Measurements from ENCODE around the gene SELENOO. TPM values are rescaled to one million over a fixed set of nuclear protein-coding genes. Genes with fewer than 3 reads are reported as not detected.

SELENOO gene
- total and polyA plus RNA-seq, 3 experiments from 2014 or later: 6.1 to 25.9 (median 22.3) TPM

- ChIA-PET CTCF (interaction anchor here (0.6 kb wide), 1 partner anchor 237 kb away, joined by 3 read pairs; no protein-coding TSS in a partner anchor), POLR2A (no interaction called here)
- H3K27ac Mint-ChIP-seq: no peak overlapping the region
- Histone ChIP-seq H3K4me3 (ENCODE audit: low read length) (no peak overlapping the region), H3K27ac (ENCODE audit: low read depth, low read length) (no peak overlapping the region), H3K4me1 (ENCODE audit: insufficient read depth, low read length) (no peaks in the 10 kb centered on the region), H3K36me3 (ENCODE audit: insufficient read depth, low read length) (no peaks in the 10 kb centered on the region), H3K9me3 (ENCODE audit: low read length) (no peaks in the 10 kb centered on the region), H3K27me3 (ENCODE audit: insufficient read depth, low read length, poor library complexity, severe bottlenecking) (no peaks in the 10 kb centered on the region)
- H3K4me3 Mint-ChIP-seq: peak overlapping the region in 1 of 7 donors; percentile 36
- peaks cover 8 to 11% of the 10 kb centered on the region in 2 donors for H3K27me3 Mint-ChIP-seq
- H3K4me1 Mint-ChIP-seq: peaks cover 0 to 5% (median 0%) of the 10 kb centered on the region in 3 donors
- H3K9me3 Mint-ChIP-seq: no peaks in the 10 kb centered on the region
- DNase-seq: peak in 1 of 5 donors; percentile 44
- no peaks in the 10 kb centered on the region for H3K36me3 Mint-ChIP-seq
Observed at GRCh38 chr22:50176850-50177536, 23.8 kb upstream of the SELENOO start.

- H3K27me3 ChIP-seq (ENCODE audit: insufficient read depth, low read length, poor library complexity, severe bottlenecking): no peaks in the 10 kb centered on the region
- ChIA-PET POLR2A (no interaction called here), CTCF (no interaction called here)
- Mint-ChIP-seq H3K27ac (peak overlapping the region in 1 of 8 donors; percentile 90), H3K4me1 (peaks cover 0 to 5% (median 0%) of the 10 kb centered on the region in 3 donors), H3K27me3 (peaks cover 4 to 5% of the 10 kb centered on the region in 2 donors), H3K4me3 (no peak overlapping the region), H3K36me3 (no peaks in the 10 kb centered on the region), H3K9me3 (no peaks in the 10 kb centered on the region)
- H3K27ac ChIP-seq (ENCODE audit: low read depth, low read length): no peak overlapping the region
- H3K4me1 ChIP-seq (ENCODE audit: insufficient read depth, low read length): no peaks in the 10 kb centered on the region
- no peaks in the 10 kb centered on the region for H3K36me3 ChIP-seq (ENCODE audit: insufficient read depth, low read length)
- no peak overlapping the region for H3K4me3 ChIP-seq (ENCODE audit: low read length)
- peak in 1 of 5 donors; percentile 44 for DNase-seq
- no peaks in the 10 kb centered on the region for H3K9me3 ChIP-seq (ENCODE audit: low read length)
Observed at GRCh38 chr22:50177537-50178470, 23.0 kb upstream of the SELENOO start.

GRCh38 chr22:50178471-50178864, 22.3 kb upstream of the SELENOO start:
- ChIA-PET POLR2A (no interaction called here), CTCF (no interaction called here)
- Histone ChIP-seq H3K27me3 (ENCODE audit: insufficient read depth, low read length, poor library complexity, severe bottlenecking) (no peaks in the 10 kb centered on the region), H3K9me3 (ENCODE audit: low read length) (no peaks in the 10 kb centered on the region), H3K36me3 (ENCODE audit: insufficient read depth, low read length) (no peaks in the 10 kb centered on the region), H3K4me1 (ENCODE audit: insufficient read depth, low read length) (no peaks in the 10 kb centered on the region), H3K4me3 (ENCODE audit: low read length) (no peak overlapping the region), H3K27ac (ENCODE audit: low read depth, low read length) (no peak overlapping the region)
- Mint-ChIP-seq H3K27me3 (peaks cover 4 to 5% of the 10 kb centered on the region in 2 donors), H3K27ac (no peak overlapping the region), H3K36me3 (no peaks in the 10 kb centered on the region), H3K4me1 (peaks cover 0 to 5% (median 0%) of the 10 kb centered on the region in 3 donors), H3K9me3 (no peaks in the 10 kb centered on the region), H3K4me3 (no peak overlapping the region)
- peak in 1 of 5 donors; percentile 48 for DNase-seq

- peak overlapping the region in 1 of 7 donors; percentile 26 for H3K4me3 Mint-ChIP-seq
- peaks cover 3 to 5% of the 10 kb centered on the region in 2 donors for H3K27me3 Mint-ChIP-seq
- POLR2A ChIA-PET: no interaction called here
Observed at GRCh38 chr22:50178871-50179869, 21.6 kb upstream of the SELENOO start.

GRCh38 chr22:50179937-50180726, 20.7 kb upstream of the SELENOO start:
- Mint-ChIP-seq H3K27ac (peak overlapping the region in 1 of 8 donors; percentile 4), H3K4me3 (peak overlapping the region in 1 of 7 donors; percentile 26), H3K9me3 (no peaks in the 10 kb centered on the region), H3K36me3 (no peaks in the 10 kb centered on the region), H3K4me1 (peaks cover 0 to 9% (median 0%) of the 10 kb centered on the region in 3 donors), H3K27me3 (peaks cover 0 to 5% of the 10 kb centered on the region in 2 donors)
- Histone ChIP-seq H3K9me3 (ENCODE audit: low read length) (no peaks in the 10 kb centered on the region), H3K36me3 (ENCODE audit: insufficient read depth, low read length) (no peaks in the 10 kb centered on the region), H3K4me3 (ENCODE audit: low read length) (no peak overlapping the region), H3K27me3 (ENCODE audit: insufficient read depth, low read length, poor library complexity, severe bottlenecking) (no peaks in the 10 kb centered on the region), H3K27ac (ENCODE audit: low read depth, low read length) (no peak overlapping the region), H3K4me1 (ENCODE audit: insufficient read depth, low read length) (peaks cover 1% of the 10 kb centered on the region)
- ChIA-PET POLR2A (no interaction called here), CTCF (no interaction called here)
- peak in 1 of 5 donors; percentile 45 for DNase-seq

More at GRCh38 chr22:50178871-50179869, 21.6 kb upstream of the SELENOO start:
- H3K27ac Mint-ChIP-seq: no peak overlapping the region
- CTCF ChIA-PET: no interaction called here
- peak in 1 of 5 donors; percentile 43 for DNase-seq
- no peaks in the 10 kb centered on the region for H3K4me1 ChIP-seq (ENCODE audit: insufficient read depth, low read length)
- H3K9me3 ChIP-seq (ENCODE audit: low read length): no peaks in the 10 kb centered on the region
- no peaks in the 10 kb centered on the region for H3K27me3 ChIP-seq (ENCODE audit: insufficient read depth, low read length, poor library complexity, severe bottlenecking)
- H3K27ac ChIP-seq (ENCODE audit: low read depth, low read length): no peak overlapping the region
- no peaks in the 10 kb centered on the region for H3K9me3 Mint-ChIP-seq
- no peaks in the 10 kb centered on the region for H3K36me3 ChIP-seq (ENCODE audit: insufficient read depth, low read length)
- no peak overlapping the region for H3K4me3 ChIP-seq (ENCODE audit: low read length)
- H3K36me3 Mint-ChIP-seq: no peaks in the 10 kb centered on the region
- peaks cover 0 to 5% (median 0%) of the 10 kb centered on the region in 3 donors for H3K4me1 Mint-ChIP-seq

GRCh38 chr22:50180727-50181521, 19.9 kb upstream of the SELENOO start:
- peaks cover 2 to 12% (median 3%) of the 10 kb centered on the region in 3 donors for H3K4me1 Mint-ChIP-seq
- H3K4me3 Mint-ChIP-seq: peak overlapping the region in 1 of 7 donors; percentile 40
- ChIA-PET CTCF (no interaction called here), POLR2A (interaction anchor here (0.6 kb wide), 1 partner anchor 29 kb away, joined by 3 read pairs; no protein-coding TSS in a partner anchor)
- peak in 1 of 5 donors; percentile 43 for DNase-seq
- H3K9me3 Mint-ChIP-seq: no peaks in the 10 kb centered on the region
- no peak overlapping the region for H3K4me3 ChIP-seq (ENCODE audit: low read length)
- H3K9me3 ChIP-seq (ENCODE audit: low read length): no peaks in the 10 kb centered on the region
- no peak overlapping the region for H3K27ac Mint-ChIP-seq
- no peak overlapping the region for H3K27ac ChIP-seq (ENCODE audit: low read depth, low read length)
- H3K4me1 ChIP-seq (ENCODE audit: insufficient read depth, low read length): peaks cover 4% of the 10 kb centered on the region
- H3K36me3 ChIP-seq (ENCODE audit: insufficient read depth, low read length): no peaks in the 10 kb centered on the region
- H3K36me3 Mint-ChIP-seq: no peaks in the 10 kb centered on the region
- no peaks in the 10 kb centered on the region for H3K27me3 ChIP-seq (ENCODE audit: insufficient read depth, low read length, poor library complexity, severe bottlenecking)
- peaks cover 2 to 5% of the 10 kb centered on the region in 2 donors for H3K27me3 Mint-ChIP-seq

Data from CD8-positive, alpha-beta memory T cell (primary cell).